ENCODE data around the gene FAM222A.

The FAM222A gene

GRCh38 chr12:109810954-109811623 is 97.5 kb downstream of the FAM222A start:
- in situ Hi-C loops (cut with HindIII; ENCODE audit: low sequenced_read_pairs), result no loop called here
- H3K4me3 ChIP-seq (ENCODE audit: low read depth, low read length), result no peak overlapping the region
- DNase-seq (ENCODE audit: low read depth, low spot score), result no peak
- TF ChIP-seq CTCF (IDR thresholded peaks at IDR 0.05; ENCODE audit: low read depth, low read length), result no peak

GRCh38 chr12:109811624-109811995 is 98.0 kb downstream of the FAM222A start:
- TF ChIP-seq CTCF (IDR thresholded peaks at IDR 0.05; ENCODE audit: low read depth, low read length), result no peak
- DNase-seq (ENCODE audit: low read depth, low spot score), result no peak
- in situ Hi-C loops (cut with HindIII; ENCODE audit: low sequenced_read_pairs), result no loop called here
- no peak overlapping the region for H3K4me3 ChIP-seq (ENCODE audit: low read depth, low read length)

- no peak for DNase-seq (ENCODE audit: low read depth, low spot score)
- no peak for TF ChIP-seq CTCF (IDR thresholded peaks at IDR 0.05; ENCODE audit: low read depth, low read length)
- in situ Hi-C loops (cut with HindIII; ENCODE audit: low sequenced_read_pairs), result no loop called here
- H3K4me3 ChIP-seq (ENCODE audit: low read depth, low read length), result no peak overlapping the region
Measured at GRCh38 chr12:109813810-109814416, 100.3 kb downstream of the FAM222A start.

GRCh38 chr12:109814600-109815150 is 101.0 kb downstream of the FAM222A start:
- TF ChIP-seq CTCF (IDR thresholded peaks at IDR 0.05; ENCODE audit: low read depth, low read length), result no peak
- in situ Hi-C loops (cut with HindIII; ENCODE audit: low sequenced_read_pairs), result no loop called here

GRCh38 chr12:109815225-109815624 is 101.6 kb downstream of the FAM222A start:
- in situ Hi-C loops (cut with HindIII; ENCODE audit: low sequenced_read_pairs), result no loop called here
- DNase-seq (ENCODE audit: low read depth, low spot score), result no peak
- no peak overlapping the region for H3K4me3 ChIP-seq (ENCODE audit: low read depth, low read length)
- no peak for TF ChIP-seq CTCF (IDR thresholded peaks at IDR 0.05; ENCODE audit: low read depth, low read length)

More at GRCh38 chr12:109814600-109815150, 101.0 kb downstream of the FAM222A start:
- H3K4me3 ChIP-seq (ENCODE audit: low read depth, low read length), result no peak overlapping the region
- no peak for DNase-seq (ENCODE audit: low read depth, low spot score)

GRCh38 chr12:109815757-109816617 is 102.4 kb downstream of the FAM222A start:
- in situ Hi-C loops (cut with HindIII; ENCODE audit: low sequenced_read_pairs), result no loop called here
- no peak overlapping the region for H3K4me3 ChIP-seq (ENCODE audit: low read depth, low read length)
- DNase-seq (ENCODE audit: low read depth, low spot score), result no peak
- no peak for TF ChIP-seq CTCF (IDR thresholded peaks at IDR 0.05; ENCODE audit: low read depth, low read length)

Measured in astrocyte of the spinal cord (primary cell).